Stimulated activated CD4-positive, alpha-beta T cell treated with anti-CD3 and anti-CD28 coated beads, Interleukin-1b, Interleukin-23, amount 100 ng/mL, for 24 hours (primary cell): ENCODE data around the gene WFDC12.

Experiments used
- DNase-seq, 4 experiments: peaks; one replicate each; pipeline ENCODE4 v3.0.0-alpha.2; 2020; ENCODE audit warnings: low read depth in 4 of 4, low spot score in 1 of 4

Gene WFDC12

DNA sequence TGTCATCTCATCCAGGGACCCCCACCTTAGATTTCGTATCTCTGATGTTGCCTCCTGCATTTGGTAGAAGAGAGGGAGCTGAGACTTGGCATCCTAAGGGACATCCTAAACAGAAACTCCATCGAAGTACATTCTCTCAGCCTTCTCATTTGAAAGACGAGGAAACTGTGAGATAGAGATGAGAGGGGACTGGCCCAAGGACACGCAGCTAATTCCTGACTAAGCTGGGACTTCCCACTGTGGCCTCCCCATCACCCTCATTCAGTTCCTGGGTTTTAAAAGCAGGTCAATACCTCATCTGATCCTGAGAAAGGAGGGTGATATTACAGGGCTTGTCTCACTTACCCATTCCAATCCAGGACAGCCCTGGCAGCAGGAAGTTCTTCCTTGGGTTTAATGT lies 8.4 kb downstream of the WFDC12 start:
- no peak for DNase-seq

DNA sequence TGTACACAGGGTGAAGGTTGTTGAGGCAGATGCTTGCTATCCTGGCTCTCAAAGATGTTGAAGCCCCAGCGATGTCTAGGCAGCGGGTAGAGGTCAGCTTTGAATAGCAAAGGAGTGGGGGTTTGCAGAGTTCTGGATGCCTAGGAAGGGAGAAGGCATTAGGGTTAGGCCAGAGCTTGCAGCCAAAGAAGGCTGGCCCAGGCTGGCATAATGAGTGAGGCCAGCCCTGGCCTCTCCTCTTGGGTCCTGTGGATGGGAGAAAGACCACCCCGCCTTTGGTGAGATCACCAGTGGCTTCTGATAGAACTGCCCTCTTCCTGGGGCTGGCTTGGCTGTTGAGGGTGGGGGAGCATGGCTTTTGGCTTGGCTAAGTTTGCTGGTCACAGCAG lies 8.9 kb downstream of the WFDC12 start:
- DNase-seq = no peak

DNA sequence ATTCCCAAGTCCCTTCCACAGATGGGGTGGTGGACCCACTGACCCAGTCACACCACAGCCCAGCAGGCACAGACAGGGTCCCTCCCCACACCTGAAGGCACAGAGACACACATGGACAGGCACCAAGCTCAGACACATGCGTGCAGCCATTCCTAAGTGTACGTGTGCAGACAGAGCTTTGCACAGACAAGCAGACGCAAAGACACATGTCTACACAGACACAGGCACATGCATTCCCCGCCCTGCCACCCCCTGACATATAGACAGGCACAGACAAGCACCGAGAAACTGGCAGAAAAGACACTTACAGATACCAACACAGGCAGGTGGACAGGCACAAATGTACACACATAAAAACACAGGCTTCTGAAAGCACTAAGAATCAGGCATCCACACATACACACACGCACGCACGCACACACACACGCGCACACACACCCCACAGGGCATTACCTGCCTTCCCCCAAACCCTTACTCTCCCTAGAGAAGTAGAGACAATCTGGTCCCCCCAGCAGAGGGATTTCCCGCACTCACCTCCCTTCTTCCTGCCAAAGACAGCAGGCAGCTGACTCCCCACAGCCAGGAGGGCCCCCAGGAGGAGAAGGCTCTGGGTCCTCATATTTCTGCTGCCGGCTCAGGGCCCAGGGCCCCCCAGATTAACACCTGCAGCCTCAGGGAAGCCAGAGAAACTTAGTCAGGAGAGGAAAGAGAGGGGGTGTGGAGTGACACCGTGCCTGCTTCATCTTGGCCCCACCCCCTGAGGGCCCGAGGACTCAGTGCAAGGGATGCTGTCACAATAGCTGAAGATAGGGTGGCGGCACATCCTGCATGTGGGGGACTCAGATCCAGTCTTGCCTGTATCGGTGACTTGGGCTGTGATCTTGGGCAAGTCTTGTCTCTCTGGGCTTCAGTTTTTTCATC lies 9.5 kb downstream of the WFDC12 start, which contains the start of gene WFDC5:
WFDC5 (minus strand) TSS at position 710 of the 921 bp plus-strand sequence; CDS start at position 619, 91 bp downstream.
- no peak for DNase-seq

DNA sequence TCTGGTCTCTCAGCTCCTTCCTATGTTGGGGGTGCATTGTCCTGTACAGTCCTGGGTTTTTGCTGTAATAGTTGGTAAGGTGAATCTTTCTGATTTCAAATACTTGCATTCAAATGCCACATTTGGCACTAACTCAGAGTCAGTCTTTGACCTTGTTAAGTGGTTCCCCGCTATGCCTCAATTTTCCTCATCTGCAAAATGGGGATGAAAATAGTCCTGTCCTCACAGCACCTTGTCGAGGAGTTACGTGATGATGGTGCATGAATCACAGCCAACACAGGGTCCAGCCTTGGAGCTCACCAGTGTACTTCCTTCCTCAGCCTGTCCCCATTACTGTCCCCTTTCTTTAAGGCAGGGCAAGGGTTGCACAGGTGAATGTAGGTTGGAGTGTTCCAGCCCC lies 10.4 kb downstream of the WFDC12 start:
- no peak for DNase-seq

DNA sequence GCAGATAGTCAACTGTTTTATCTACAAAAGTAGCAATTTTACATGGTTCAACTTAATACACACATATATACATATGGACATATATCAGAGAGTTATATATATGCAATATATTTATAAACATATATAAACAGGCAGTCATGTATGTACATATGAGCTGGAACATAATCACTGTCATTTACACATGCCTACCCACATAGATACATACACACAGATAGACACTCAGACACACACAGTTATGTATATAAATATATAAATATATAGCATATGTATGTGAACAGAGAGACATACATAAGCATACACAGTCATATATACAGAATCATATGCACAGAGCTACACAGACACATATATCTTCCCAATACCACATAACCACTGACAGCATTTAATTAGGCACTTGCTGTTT lies 11.5 kb downstream of the WFDC12 start:
- DNase-seq = no peak

DNA sequence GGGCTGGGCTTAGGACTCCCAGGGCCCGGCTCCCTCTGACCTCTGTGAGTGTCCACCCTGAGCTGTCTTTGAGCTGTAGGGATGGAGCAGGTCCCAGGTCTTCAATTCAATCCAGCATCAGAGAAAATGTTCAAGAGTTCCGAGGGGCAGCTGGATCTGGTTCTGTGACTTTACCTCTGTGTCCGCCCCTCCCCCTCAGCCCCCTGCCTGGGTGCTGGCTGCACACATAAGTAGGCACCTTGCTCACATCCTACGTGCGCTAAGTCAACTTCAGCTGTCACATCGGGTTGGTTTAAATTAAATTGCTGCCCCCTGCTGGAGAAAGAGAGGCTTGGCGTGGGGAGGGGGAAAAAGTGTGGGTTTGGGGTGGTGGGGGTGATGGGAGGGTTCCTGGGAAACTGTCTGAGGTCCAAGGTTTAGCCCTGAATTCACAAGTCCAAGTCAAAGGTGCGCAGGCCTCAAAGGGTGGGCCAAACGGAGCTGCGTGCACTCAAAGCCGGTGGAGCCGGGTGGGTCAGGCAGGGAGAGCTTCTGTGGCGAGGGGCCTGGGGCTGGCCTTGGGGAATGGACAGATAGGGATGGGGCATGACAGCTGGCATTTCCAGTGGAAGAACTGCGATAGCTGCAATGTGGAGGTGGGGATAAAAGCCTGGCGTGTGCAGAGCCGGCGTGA lies 12.3 kb downstream of the WFDC12 start:
- DNase-seq = no peak

DNA sequence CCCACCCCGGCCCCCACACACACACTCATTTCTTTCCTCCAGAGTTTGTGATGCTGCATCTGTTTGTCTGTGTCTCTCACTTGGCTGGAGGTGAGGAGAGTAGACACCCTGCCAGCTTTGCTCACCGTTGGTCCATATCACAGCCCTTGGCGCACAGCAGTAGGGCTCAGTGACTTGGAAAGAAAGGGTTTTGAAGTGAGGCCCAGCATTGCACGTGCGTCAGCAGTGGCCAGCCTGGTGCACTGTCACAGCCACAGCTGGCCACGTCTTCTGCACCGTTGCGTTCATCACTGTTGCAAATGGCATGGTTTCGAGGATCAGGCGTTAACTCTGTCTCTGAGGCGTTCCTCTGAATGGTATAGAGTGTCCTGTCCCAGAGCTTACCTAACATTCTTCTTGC lies 13.0 kb downstream of the WFDC12 start:
- DNase-seq = no peak

DNA sequence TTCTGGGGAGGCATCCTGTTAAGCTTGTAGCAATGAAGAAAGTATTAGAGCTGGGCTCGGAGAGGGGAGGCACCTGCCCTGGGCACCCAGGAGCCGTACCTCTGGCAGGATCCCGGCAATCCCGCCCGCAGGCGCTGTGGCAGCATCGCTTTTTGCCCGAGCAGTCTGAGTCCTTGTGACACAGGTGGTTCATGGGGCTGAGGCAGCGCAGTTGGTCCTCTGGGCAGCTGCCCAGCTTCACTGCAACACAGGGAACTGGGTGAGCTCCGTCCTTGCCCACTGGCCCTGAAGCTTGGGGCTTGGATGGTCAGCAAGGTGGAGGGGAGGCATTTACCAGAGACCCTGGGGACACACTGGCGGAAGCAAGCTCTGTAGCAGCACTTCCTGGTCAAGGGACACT lies 14.0 kb downstream of the WFDC12 start:
- no peak for DNase-seq

DNA sequence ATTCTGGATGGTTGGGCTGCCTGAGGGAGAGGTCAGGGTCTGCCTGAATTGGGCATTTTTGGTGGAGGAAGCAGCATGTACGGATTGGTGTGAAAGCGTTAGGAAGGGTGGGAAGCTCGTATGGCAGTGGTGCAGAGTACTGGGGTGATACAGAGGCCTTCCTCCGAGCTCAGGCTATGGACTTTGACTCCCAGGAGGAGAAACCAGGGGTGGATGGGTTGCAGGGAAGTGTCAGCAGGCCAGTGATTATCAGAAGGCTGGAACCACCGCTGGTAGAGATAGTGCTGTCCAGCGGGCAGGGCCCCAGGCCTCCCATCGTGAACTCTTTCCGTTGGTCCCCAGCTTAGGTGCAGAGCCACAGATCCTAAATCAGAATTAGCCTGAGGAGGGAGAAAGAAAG lies 14.6 kb downstream of the WFDC12 start:
- DNase-seq = no peak

DNA sequence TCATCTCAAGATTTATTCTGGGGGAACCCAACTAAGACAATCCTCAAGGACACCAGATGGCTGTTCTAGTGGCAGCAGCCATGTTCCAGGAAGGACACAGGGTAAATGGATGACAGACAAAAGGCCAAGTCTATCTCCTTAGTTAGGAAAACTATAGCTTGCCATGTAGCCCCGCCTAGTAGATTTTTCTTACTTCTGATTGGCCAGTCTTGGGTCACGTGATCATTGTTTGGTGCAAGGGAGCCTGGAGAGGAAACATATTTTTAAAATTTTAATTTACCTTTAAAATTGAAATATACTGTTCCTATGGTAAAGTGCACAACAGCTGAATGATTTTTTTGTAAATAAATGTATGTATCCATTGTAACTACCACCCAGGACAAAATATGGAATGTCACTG lies 18.9 kb downstream of the WFDC12 start:
- DNase-seq = no peak

DNA sequence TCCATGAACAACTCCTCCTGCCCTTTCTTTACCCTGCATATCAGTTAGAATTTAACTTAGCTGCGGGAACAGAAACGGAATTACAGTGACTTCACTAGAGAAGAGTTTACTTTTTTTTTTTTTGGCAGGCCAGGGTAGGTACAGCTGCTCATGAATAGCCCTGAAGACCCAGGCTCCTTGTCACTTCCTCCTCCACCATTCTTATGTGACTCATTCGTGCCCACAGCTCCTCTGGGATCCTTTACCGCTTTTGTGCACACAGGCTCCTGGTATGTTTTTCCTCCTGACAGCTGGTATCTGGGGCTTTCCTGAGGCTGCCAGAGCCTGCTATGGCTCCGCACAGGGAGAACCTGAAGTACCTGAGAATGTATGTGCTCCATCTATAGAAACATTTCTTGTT lies 19.5 kb downstream of the WFDC12 start:
- DNase-seq = no peak

DNA sequence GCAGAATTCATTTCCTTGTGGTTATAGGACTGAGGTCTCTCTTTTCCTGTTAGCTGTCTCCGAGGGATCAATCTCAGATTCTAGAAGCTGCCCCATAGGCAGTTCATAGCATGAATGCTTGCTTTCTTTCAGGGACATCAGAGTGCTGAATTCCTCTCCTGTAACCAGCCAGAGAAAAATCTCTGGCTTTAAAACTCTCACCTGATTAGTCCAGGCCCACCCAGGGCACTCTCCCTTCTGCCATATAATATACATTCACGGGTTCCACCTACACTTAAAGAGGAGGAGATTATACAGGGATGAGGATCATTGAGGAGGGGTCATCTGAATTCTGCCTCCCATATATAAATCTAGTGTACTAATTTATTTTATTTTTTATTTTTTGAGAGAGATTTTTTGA lies 21.2 kb downstream of the WFDC12 start:
- DNase-seq = no peak

DNA sequence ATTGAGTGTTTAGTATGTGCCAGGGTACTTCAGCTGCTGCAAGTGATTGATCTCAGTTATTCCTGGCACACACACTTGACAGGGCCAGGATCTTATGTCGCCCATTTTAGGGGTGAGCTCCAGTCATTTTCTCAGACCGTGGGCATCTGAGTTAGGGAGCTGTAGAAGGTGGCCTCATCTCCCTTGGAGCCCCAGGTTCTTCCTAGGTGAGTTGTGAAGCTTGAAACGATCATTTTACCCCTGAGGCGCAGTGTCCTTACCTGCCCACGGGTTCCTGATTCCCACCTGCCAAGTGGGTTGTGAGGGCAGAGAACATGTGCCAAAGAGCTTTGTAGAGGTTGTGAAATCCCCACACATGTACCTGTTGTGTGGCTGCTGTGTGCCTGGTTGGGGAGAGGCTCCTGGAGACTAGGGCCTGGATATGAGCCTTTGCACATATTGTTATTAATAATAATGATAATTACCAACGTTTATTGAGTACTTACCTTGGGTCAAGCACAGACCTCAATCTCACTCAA lies 22.9 kb downstream of the WFDC12 start:
- DNase-seq = no peak

DNA sequence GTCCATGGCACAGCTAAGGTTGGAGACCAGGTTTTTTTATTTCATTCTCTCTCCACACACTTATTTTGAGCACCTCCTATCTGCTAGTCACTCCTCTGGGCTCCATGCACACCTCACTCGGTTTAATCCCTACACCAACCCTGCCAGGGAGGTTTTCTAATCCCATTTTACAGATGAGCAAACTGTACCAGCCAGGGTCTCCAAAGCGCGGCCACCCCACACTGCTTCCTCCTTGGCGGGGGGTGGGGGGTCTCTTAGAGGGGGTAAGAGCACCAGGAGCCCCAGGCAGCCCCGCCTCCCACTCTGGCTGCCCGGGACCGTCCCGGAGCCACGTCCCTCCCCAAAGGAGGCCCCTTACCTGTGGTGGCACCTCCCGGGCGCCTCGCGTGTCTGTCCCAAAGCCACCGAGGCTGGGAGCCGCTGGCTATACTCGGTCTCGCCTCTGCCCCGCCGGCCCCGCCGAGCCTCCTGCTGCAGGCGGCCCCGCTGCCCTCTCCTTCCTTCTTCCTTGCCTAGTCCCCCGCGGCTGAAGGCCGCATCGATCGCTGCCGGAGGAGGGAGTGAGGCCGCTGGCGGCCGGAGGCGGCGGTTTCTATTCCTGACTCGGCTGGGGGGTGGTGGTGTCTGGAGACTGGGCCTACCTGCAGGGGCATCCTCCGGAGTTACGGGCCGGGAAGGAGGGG lies 23.6 kb downstream of the WFDC12 start, which contains the start of gene KCNS1:
KCNS1 (minus strand) TSS at position 565 of the 683 bp plus-strand sequence. CDS start 1,891 bp downstream, outside the sequence.
- no peak for DNase-seq

DNA sequence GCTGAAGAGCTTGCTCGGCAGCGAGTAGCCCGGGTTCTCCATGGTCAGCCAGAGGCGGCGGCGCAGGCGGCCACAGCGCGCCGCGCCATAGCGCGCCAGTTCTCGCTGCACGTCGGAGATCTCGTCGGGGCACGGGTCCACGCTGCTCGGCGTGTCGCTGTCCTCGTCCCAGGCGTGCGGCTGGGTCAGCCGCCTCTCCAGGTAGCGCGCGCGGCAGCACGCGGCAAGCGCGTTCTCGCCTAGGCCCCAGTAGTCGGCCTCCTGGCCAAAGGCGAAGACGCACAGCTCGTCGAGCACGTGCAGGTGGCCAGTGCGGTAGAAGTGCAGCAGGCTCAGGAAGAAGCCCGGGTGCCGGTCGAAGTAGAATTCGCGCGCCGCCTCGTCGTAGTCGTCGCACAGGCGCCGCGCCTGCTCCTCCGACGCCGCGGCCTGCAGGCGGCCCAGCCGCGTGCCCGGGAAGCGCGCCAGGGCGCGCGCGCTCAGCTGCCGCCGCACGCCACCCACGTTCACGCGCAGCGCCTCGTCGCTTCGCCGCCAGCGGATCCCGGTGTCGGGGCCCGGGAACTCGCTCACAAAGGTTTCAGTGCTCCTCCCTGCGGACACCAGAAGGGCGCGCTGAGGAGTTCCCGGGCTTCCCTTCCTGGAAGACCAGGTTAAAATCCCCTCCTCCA lies 26.0 kb downstream of the WFDC12 start:
- no peak for DNase-seq

DNA sequence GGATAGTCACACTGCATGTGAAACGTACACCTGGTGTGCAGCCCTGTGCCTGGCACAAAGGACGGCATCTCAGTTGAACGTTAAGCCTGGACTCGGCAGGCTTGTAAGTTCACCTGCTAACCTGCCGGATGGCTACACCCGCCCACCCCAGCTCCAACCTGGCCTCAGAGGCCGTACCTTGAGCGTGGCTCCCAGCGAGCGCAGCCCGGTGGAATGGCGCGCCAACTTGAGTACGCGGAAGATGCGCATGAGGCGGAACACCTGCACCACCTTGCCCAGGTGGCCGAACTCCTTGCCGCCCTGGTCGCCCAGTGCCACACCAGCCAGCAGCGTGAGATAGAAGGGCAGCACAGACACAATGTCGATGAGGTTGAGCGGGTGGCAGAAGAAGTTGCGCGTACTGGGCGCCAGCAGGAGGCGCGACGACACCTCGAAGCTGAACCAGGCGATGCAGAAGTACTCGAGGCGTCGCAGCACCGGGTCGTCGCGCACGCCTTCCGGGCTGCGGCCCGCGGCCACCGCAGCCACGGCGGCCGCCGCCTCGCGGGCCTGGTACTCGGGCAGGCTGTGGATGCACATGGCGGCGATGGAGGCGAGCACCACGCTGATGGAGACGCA lies 26.7 kb downstream of the WFDC12 start:
- peak in 1 of 4 experiments; percentile 30 for DNase-seq

DNA sequence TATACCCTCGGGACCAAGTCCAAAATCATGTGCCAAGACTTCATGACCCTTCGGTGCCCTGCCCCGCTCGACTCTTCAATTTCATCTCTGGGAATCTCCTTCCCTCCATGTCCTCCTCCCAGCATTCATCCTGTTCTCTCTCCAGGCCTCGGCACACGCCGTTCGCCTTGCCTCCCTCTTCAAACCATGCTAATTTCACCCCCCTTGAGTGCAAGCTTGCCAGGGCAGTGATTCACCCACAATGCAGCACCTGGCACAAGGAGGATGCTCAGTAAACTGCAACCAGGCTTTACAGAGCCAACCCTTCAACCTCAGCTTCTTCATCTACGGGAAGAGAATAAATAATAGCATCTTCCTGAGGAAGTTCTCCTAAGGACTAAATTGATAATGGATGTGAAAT lies 27.5 kb downstream of the WFDC12 start:
- no peak for DNase-seq

DNA sequence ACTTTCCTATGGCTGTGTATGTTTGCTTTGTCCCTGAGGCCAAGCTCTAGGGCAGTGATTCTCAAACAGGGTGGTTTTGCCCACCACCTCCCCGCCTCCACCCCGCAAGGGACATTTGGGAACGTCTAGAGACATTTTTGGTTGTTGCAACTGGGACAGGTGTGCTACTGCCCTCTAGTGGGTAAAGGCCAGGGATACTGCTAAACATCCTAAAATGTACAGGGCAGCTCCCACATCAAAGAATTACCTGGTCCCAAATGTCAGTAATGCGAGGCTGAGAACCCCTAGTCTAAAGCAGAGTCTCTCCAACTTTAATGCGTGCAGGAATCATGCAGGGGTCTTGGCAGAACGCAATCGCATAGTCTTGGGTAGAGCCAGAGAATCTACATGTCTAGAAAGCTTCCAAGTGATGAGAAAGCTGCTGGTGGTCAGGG lies 28.4 kb downstream of the WFDC12 start:
- peak; percentile 21 to 44 (median 38) for DNase-seq

DNA sequence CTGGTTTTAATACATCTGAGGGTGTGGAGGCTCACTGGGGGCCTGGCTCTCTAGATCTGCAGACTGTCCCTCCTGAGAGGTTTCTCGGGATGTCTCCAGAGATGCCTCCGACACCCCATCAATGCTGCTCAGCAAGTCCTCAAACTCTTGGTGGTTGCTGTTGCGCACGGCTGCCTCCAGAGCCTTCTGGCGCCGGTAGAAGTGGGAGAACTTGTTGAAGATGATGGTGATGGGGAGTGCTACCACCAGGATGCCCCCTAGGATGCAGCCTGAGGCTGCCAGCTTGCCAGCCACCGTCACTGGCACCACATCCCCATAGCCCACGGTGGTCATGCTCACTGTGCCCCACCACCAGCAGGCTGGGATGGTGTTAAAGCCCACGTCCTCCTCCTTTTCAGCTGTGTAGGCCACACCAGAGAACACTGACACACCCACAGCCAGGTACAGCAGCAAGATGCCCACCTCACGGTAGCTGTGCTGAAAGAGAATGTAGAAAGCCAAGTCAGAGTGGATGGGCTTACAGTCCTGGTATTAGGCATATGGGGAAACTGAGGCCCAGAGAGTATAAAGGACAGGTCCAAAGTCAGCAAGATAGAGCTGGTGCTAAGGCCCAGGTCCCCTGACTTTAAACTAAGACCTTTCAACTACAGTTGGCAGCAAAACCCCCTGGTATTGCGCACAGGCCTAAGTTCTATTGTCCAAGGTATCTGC lies 29.2 kb downstream of the WFDC12 start:
- DNase-seq = no peak

DNA sequence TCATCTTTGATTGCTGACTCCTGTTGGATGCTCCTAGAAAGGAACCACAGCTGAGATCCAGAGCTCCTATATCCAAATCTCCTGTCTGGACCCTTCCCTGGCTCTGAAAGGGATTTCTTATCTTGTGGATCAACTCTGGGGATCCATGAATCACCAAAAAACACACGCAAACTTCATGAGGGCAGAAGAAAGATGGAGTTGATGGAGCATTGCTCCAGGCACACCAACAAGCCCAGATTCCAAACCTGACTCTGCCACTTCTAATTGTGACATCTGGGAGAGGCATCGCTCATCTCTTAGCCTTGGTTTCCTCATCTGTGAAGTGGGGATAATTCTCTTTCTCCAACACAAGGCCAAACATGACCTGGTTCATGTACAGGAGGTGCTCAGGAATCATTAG lies 30.1 kb downstream of the WFDC12 start:
- no peak for DNase-seq
